ENCODE results near the gene KRTAP10-12. TPM values are rescaled to one million over a fixed set of nuclear protein-coding genes. Genes with fewer than 3 reads are reported as not detected.

The KRTAP10-12 gene
- total RNA-seq, 4 donors from 2014 or later, result not detected

DNA sequence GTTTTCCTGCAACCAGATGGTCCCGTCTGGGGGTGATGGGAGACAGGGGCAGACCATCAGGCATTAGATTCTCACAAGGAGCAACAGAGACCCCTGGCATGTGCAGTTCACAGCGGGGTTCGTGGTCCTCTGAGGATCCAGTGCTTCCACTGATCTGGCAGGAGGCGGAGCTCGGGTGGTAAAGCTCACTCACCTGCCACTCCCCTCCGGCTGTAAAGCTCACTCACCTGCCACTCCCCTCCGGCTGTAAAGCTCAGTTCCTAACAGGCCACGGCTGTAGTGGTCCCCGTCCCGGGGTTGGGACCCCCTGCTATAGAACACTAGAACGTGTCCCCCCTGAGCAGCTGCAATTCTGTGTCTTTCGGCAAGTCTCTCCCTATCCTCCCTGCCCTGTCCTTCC, 4.6 kb downstream of the KRTAP10-12 start:
- H3K4me3 ChIP-seq, result no peak overlapping the region
- DNase-seq (ENCODE audit: low spot score in 2 of 2), result no peak
- H3K9me3 ChIP-seq, result peaks cover 0 to 4% (median 0%) of the 10 kb centered on the region in 4 donors
- H3K27me3 ChIP-seq, result peaks cover 0 to 95% of the 10 kb centered on the region in 2 donors
- no peaks in the 10 kb centered on the region for H3K36me3 ChIP-seq
- H3K4me1 ChIP-seq, result no peaks in the 10 kb centered on the region
- no peak overlapping the region for H3K27ac ChIP-seq
- WGBS, 2 donors, result 9 to 21% methylated on average over 11 of the region's 12 CpGs
- no peak for TF ChIP-seq EP300 (IDR thresholded peaks at IDR 0.05)
- no peak for TF ChIP-seq POLR2A (IDR thresholded peaks at IDR 0.05)
- TF ChIP-seq, protein P1, sequence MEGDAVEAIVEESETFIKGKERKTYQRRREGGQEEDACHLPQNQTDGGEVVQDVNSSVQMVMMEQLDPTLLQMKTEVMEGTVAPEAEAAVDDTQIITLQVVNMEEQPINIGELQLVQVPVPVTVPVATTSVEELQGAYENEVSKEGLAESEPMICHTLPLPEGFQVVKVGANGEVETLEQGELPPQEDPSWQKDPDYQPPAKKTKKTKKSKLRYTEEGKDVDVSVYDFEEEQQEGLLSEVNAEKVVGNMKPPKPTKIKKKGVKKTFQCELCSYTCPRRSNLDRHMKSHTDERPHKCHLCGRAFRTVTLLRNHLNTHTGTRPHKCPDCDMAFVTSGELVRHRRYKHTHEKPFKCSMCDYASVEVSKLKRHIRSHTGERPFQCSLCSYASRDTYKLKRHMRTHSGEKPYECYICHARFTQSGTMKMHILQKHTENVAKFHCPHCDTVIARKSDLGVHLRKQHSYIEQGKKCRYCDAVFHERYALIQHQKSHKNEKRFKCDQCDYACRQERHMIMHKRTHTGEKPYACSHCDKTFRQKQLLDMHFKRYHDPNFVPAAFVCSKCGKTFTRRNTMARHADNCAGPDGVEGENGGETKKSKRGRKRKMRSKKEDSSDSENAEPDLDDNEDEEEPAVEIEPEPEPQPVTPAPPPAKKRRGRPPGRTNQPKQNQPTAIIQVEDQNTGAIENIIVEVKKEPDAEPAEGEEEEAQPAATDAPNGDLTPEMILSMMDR (IDR thresholded peaks at IDR 0.05), result no peak

- no peak overlapping the region for H3K27ac ChIP-seq
- H3K4me3 ChIP-seq, result no peak overlapping the region
- H3K4me1 ChIP-seq, result peaks cover 0 to 3% (median 0%) of the 10 kb centered on the region in 4 donors
- no peaks in the 10 kb centered on the region for H3K36me3 ChIP-seq
- no peak for DNase-seq (ENCODE audit: low spot score in 2 of 2)
- 65 to 67% methylated on average over 14 to 15 of the region's 22 CpGs for WGBS, 2 donors
- peaks cover 0 to 4% (median 0%) of the 10 kb centered on the region in 4 donors for H3K9me3 ChIP-seq
- TF ChIP-seq, protein P1 (IDR thresholded peaks at IDR 0.05), result no peak
- TF ChIP-seq POLR2A (IDR thresholded peaks at IDR 0.05) (no peak), EP300 (IDR thresholded peaks at IDR 0.05) (no peak)
- peaks cover 0 to 97% of the 10 kb centered on the region in 2 donors for H3K27me3 ChIP-seq
Observed at GRCh38 chr21:44702111-44702972, 5.4 kb downstream of the KRTAP10-12 start.

DNA sequence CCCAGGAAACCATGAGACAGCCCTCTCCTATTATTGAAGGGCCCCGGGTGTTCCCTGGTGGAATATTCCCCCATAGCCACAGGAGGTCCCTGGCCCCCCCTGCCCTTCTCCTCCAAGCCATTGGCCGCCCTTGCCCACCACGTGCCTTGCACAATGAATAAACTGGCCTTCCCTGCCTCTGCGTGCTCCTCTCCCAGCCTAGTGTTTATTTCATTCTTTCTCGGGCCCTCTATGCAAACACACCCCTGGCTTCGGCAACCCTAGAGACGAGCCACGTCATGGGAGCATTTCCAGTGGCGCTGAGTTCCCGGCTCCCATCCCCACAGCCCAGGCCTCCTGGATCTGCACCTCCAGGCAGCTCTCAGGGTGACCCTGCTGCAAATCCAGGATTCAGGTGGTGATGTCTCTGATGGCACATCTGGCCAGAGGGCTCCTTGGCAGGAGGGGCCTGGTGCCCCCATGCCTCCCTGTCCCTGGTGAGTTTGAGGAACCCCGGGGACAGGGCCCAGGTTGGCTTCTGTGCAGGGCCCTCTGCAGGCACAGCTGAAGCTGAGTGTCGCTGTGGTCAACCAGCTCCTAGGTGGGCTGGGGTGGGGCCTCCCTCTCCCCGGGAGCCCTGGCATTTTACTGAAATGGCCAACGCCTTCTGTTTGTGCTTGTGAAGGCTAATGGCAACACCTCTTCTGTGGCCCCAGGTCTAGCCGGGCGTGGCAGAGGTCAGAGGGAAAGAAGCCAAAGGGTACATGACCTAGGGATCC, 6.2 kb downstream of the KRTAP10-12 start:
- H3K27me3 ChIP-seq, result peaks cover 0 to 97% of the 10 kb centered on the region in 2 donors
- WGBS, 2 donors, result 38 to 49% methylated on average over 10 to 14 of the region's 16 CpGs
- peaks cover 0 to 4% (median 0%) of the 10 kb centered on the region in 4 donors for H3K9me3 ChIP-seq
- TF ChIP-seq EP300 (IDR thresholded peaks at IDR 0.05), result no peak
- no peak for TF ChIP-seq POLR2A (IDR thresholded peaks at IDR 0.05)
- TF ChIP-seq, protein P1 (IDR thresholded peaks at IDR 0.05), result no peak
- DNase-seq (ENCODE audit: low spot score in 2 of 2), result no peak
- no peak overlapping the region for H3K27ac ChIP-seq
- H3K36me3 ChIP-seq, result no peaks in the 10 kb centered on the region
- no peak overlapping the region for H3K4me3 ChIP-seq
- peaks cover 0 to 3% (median 0%) of the 10 kb centered on the region in 4 donors for H3K4me1 ChIP-seq

DNA sequence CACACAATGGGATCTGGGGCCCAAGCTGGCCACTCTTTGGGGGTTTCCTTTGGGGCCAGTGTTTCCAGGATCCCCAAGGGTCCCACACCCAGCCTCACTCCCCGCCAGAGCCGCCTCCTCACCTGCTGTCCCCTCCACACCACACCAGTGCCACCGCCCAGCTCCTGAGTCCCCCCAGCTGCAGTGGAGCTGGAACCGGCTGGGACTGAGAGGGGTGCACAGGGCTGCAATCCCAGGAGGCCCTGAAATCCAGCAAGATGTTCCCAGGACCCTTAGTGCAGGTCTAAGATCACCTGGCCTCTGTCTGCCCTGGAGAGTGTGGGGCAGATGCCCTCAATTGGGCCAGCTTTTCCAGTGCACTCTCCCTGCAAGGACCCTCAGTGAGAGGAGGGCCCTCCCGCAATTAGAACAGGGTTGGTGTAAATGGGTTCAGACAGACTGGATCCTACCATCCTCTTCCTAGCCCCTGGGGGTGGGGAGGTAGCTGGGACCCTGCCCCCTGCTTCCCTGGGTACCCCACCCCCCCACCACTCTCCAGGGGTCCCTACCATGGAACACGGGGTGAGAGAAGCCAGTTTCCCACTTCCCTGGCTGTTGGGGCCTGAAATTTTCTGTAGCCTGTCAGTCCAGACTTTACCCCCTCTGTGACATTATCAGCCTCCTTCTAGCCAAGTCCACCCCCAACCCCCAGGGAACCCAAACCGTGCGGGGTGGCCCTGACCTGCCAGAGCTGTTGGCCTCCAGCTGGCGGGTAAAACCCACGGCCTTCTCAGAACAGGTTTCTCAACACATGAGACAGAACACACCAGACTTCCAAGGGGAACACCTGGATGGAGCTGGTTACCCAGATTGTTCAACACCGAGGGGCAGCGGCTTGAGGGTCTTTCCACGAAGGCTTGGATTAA, 7.0 kb downstream of the KRTAP10-12 start:
- no peak for DNase-seq (ENCODE audit: low spot score in 2 of 2)
- Histone ChIP-seq H3K27ac (no peak overlapping the region), H3K27me3 (peaks cover 0 to 98% of the 10 kb centered on the region in 2 donors), H3K9me3 (peaks cover 0 to 4% (median 0%) of the 10 kb centered on the region in 4 donors), H3K4me3 (no peak overlapping the region), H3K4me1 (peaks cover 0 to 4% (median 0%) of the 10 kb centered on the region in 4 donors), H3K36me3 (no peaks in the 10 kb centered on the region)
- no peak for TF ChIP-seq POLR2A (IDR thresholded peaks at IDR 0.05)
- 22 to 34% methylated on average over 8 to 12 of the region's 13 CpGs for WGBS, 2 donors

- no peaks in the 10 kb centered on the region for H3K36me3 ChIP-seq
- H3K27me3 ChIP-seq, result peaks cover 0 to 98% of the 10 kb centered on the region in 2 donors
- TF ChIP-seq, protein P1 (IDR thresholded peaks at IDR 0.05), result no peak
- TF ChIP-seq EP300 (IDR thresholded peaks at IDR 0.05) (no peak), POLR2A (IDR thresholded peaks at IDR 0.05) (no peak)
- no peak for DNase-seq (ENCODE audit: low spot score in 2 of 2)
- peaks cover 0 to 4% (median 0%) of the 10 kb centered on the region in 4 donors for H3K9me3 ChIP-seq
- no peak overlapping the region for H3K27ac ChIP-seq
- peaks cover 0 to 10% (median 0%) of the 10 kb centered on the region in 4 donors for H3K4me1 ChIP-seq
- WGBS, 2 donors, result 8 to 11% methylated on average over 12 to 13 of the region's 13 CpGs
- no peak overlapping the region for H3K4me3 ChIP-seq
Observed at GRCh38 chr21:44704636-44705001, 7.6 kb downstream of the KRTAP10-12 start.

Data from tibial nerve (tissue), 4 donors.